Mucosa of stomach (tissue), 1 donor: ENCODE data around the gene CAMK1.

Experiments
- H3K27me3 ChIP-seq: one replicate; pipeline ENCODE4 v1.7.0; 2013; ENCODE audit warnings: mild to moderate bottlenecking, low read length; ENCODE audit not compliant: control insufficient read depth, insufficient read depth
- H3K36me3 ChIP-seq: one replicate; pipeline ENCODE4 v1.7.0; 2013; ENCODE audit warnings: low read length; ENCODE audit not compliant: control insufficient read depth, insufficient read depth
- H3K4me1 ChIP-seq: one replicate; pipeline ENCODE4 v1.7.0; 2013; ENCODE audit warnings: mild to moderate bottlenecking, low read length; ENCODE audit not compliant: control insufficient read depth, insufficient read depth
- H3K4me3 ChIP-seq: one replicate; pipeline ENCODE4 v1.7.0; 2013; ENCODE audit warnings: low read length
- H3K9ac ChIP-seq: one replicate; pipeline ENCODE4 v1.7.0; 2013; ENCODE audit warnings: mild to moderate bottlenecking, low read length, moderate library complexity
- H3K9me3 ChIP-seq: one replicate; pipeline ENCODE4 v1.7.0; 2013; ENCODE audit warnings: mild to moderate bottlenecking, low read length, moderate library complexity; ENCODE audit not compliant: control insufficient read depth
- donor health status: Pancreatic carcinoma.

CAMK1 gene

GRCh38 chr3:9745521-9745920 lies 24.2 kb downstream of the CAMK1 start:
- Histone ChIP-seq H3K9me3 (no peaks in the 10 kb centered on the region), H3K4me3 (no peak overlapping the region)

GRCh38 chr3:9744162-9744561 lies 25.6 kb downstream of the CAMK1 start:
- H3K9ac ChIP-seq, result no peak overlapping the region
- no peaks in the 10 kb centered on the region for H3K9me3 ChIP-seq
- peaks cover 46% of the 10 kb centered on the region for H3K36me3 ChIP-seq
- no peak overlapping the region for H3K4me3 ChIP-seq
- peaks cover 4% of the 10 kb centered on the region for H3K4me1 ChIP-seq
- H3K27me3 ChIP-seq, result no peaks in the 10 kb centered on the region

More at GRCh38 chr3:9745521-9745920, 24.2 kb downstream of the CAMK1 start:
- H3K9ac ChIP-seq, result no peak overlapping the region
- peaks cover 35% of the 10 kb centered on the region for H3K36me3 ChIP-seq
- no peaks in the 10 kb centered on the region for H3K27me3 ChIP-seq
- H3K4me1 ChIP-seq, result peaks cover 10% of the 10 kb centered on the region

DNA sequence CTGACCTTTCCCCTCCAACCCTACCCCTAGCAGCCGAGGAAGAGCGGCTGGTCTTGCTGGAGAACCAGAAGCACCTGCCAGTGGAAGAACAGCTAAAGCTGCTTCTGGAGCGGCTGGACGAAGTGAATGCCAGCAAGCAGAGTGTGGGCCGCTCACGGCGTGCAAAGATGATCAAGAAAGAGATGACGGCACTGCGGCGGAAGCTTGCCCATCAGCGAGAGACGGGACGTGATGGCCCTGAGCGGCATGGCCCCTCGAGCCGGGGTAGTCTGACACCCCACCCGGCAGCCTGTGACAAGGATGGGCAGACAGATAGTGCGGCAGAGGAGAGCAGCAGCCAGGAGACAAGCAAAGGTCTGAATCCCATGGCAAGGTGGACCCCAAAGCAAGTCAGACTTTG lies 26.2 kb downstream of the CAMK1 start:
- no peaks in the 10 kb centered on the region for H3K27me3 ChIP-seq
- no peak overlapping the region for H3K9ac ChIP-seq
- H3K9me3 ChIP-seq, result no peaks in the 10 kb centered on the region
- H3K4me3 ChIP-seq, result no peak overlapping the region
- H3K4me1 ChIP-seq, result no peaks in the 10 kb centered on the region
- H3K36me3 ChIP-seq, result peaks cover 50% of the 10 kb centered on the region

DNA sequence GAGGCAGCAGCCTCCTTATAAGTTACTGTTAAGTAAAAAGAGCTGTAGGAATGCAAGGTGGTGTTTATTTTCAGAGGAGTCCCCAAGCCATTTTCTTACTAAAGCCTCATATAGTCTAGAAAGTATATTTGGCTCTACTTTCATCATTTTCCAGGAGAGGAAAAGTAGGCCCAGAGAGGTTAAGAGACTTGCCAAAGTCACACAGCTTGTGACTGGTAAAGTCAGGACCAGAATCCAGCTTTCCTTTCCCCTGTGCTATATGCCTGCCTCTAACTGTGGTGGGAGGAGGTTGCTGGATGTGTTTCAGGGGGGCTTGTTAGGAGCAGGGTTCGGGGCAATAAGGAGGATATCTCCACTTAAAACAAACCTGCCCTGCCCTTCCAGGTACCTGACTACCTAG lies 27.2 kb downstream of the CAMK1 start:
- no peaks in the 10 kb centered on the region for H3K4me1 ChIP-seq
- no peak overlapping the region for H3K4me3 ChIP-seq
- H3K27me3 ChIP-seq, result no peaks in the 10 kb centered on the region
- no peaks in the 10 kb centered on the region for H3K9me3 ChIP-seq
- H3K36me3 ChIP-seq, result peaks cover 55% of the 10 kb centered on the region
- H3K9ac ChIP-seq, result no peak overlapping the region

GRCh38 chr3:9739181-9739580 lies 30.6 kb downstream of the CAMK1 start:
- Histone ChIP-seq H3K4me3 (no peak overlapping the region), H3K36me3 (peaks cover 46% of the 10 kb centered on the region), H3K9me3 (no peaks in the 10 kb centered on the region), H3K9ac (no peak overlapping the region), H3K4me1 (no peaks in the 10 kb centered on the region), H3K27me3 (no peaks in the 10 kb centered on the region)

GRCh38 chr3:9736831-9737230 lies 32.9 kb downstream of the CAMK1 start:
- no peaks in the 10 kb centered on the region for H3K27me3 ChIP-seq
- H3K4me3 ChIP-seq, result no peak overlapping the region
- H3K36me3 ChIP-seq, result peaks cover 34% of the 10 kb centered on the region
- H3K9ac ChIP-seq, result no peak overlapping the region
- H3K9me3 ChIP-seq, result no peaks in the 10 kb centered on the region
- H3K4me1 ChIP-seq, result peaks cover 8% of the 10 kb centered on the region

GRCh38 chr3:9732740-9733115 lies 37.0 kb downstream of the CAMK1 start:
- Histone ChIP-seq H3K9me3 (no peaks in the 10 kb centered on the region), H3K36me3 (peaks cover 7% of the 10 kb centered on the region), H3K9ac (peak overlapping the region; percentile 91), H3K27me3 (no peaks in the 10 kb centered on the region), H3K4me3 (peak overlapping the region; percentile 69), H3K4me1 (peaks cover 8% of the 10 kb centered on the region)

DNA sequence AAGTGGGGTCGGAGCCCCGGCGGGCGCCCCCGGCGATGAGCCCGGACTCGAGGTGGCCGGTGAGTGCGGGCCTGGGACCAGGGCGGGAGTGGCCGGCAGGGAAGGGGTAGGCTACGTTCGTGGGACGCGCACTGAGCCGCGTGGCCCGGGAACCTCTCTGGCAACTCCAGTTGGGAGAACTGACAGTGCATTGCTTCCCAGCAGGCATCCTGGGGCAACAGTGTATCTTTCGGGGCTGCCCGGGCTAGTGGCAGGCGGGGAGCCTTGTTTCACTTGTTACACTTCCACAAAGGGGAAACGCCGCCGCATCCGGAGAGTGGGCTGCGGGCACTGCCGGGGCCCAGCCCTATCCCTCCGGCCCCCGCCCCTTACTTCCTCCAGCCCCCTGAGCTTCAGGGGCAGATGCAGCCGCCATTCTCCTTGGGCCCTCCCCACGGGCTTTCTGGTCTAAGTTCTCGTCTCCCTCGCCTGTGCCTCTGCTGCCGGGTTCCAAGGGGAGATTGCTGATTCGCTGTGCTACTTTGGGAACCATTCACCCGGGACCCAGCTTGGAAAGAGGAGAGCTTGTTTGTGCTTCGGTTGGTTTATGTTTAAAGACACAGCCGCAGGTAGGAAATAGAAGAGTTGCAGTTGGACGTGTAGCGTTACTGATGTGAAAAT lies 37.5 kb downstream of the CAMK1 start:
- Histone ChIP-seq H3K4me3 (peak overlapping the region; percentile 69), H3K9me3 (no peaks in the 10 kb centered on the region), H3K36me3 (peaks cover 7% of the 10 kb centered on the region), H3K4me1 (peaks cover 8% of the 10 kb centered on the region), H3K27me3 (no peaks in the 10 kb centered on the region), H3K9ac (peak overlapping the region; percentile 91)

GRCh38 chr3:9731206-9732079 lies 38.3 kb downstream of the CAMK1 start, which contains the start of gene BRPF1:
BRPF1 (plus strand) TSS chr3:9731735; CDS start chr3:9734141, 2,406 bp downstream.
- Histone ChIP-seq H3K9me3 (no peaks in the 10 kb centered on the region), H3K9ac (peak within 1 kb of the TSS; percentile 91), H3K27me3 (no peaks in the 10 kb centered on the region), H3K4me3 (peak within 1 kb of the TSS; percentile 69), H3K36me3 (peaks cover 7% of the 10 kb centered on the region), H3K4me1 (peaks cover 8% of the 10 kb centered on the region)

- H3K9me3 ChIP-seq, result no peaks in the 10 kb centered on the region
- H3K27me3 ChIP-seq, result no peaks in the 10 kb centered on the region
- peaks cover 7% of the 10 kb centered on the region for H3K36me3 ChIP-seq
- H3K9ac ChIP-seq, result peak overlapping the region; percentile 49
- no peak overlapping the region for H3K4me3 ChIP-seq
- H3K4me1 ChIP-seq, result peaks cover 8% of the 10 kb centered on the region
Measured at GRCh38 chr3:9730657-9731205, 39.0 kb downstream of the CAMK1 start.

GRCh38 chr3:9729419-9729818 lies 40.3 kb downstream of the CAMK1 start:
- Histone ChIP-seq H3K9ac (no peak overlapping the region), H3K9me3 (no peaks in the 10 kb centered on the region), H3K4me1 (peaks cover 8% of the 10 kb centered on the region), H3K4me3 (no peak overlapping the region), H3K36me3 (peaks cover 3% of the 10 kb centered on the region), H3K27me3 (no peaks in the 10 kb centered on the region)

GRCh38 chr3:9727743-9728142 lies 42.0 kb downstream of the CAMK1 start:
- Histone ChIP-seq H3K9ac (no peak overlapping the region), H3K36me3 (no peaks in the 10 kb centered on the region), H3K9me3 (no peaks in the 10 kb centered on the region), H3K4me1 (peaks cover 7% of the 10 kb centered on the region), H3K4me3 (no peak overlapping the region), H3K27me3 (no peaks in the 10 kb centered on the region)
